Testis (tissue), 3 donors: ENCODE data around the gene NUB1. TPM values are rescaled to one million over a fixed set of nuclear protein-coding genes. Genes with fewer than 3 reads are reported as not detected.

Experiments
- DNase-seq: peaks from one replicate; pipeline ENCODE4 v3.0.0-alpha.2; 2019
- H3K27ac ChIP-seq, 2 donors: fragments of 200-600 bp; sonication (generic); one replicate each; pipeline ENCODE4 v1.5.1; 2019
- H3K27me3 ChIP-seq: fragments of 200-600 bp; sonication (generic); one replicate; pipeline ENCODE4 v1.5.1; 2019
- H3K36me3 ChIP-seq: fragments of 200-600 bp; sonication (generic); one replicate; pipeline ENCODE4 v1.5.1; 2017; ENCODE audit warnings: low read depth; ENCODE audit errors: missing control alignments
- H3K4me1 ChIP-seq: fragments of 200-600 bp; sonication (generic); one replicate; pipeline ENCODE4 v1.5.1; 2019
- H3K4me3 ChIP-seq, 2 donors: fragments of 200-600 bp; sonication (generic); one replicate each; pipeline ENCODE4 v1.5.1; 2017 to 2019
- H3K9me3 ChIP-seq: fragments of 200-600 bp; sonication (generic); one replicate; pipeline ENCODE4 v1.5.1; 2017
- POLR2A ChIP-seq: fragments of 450-650 bp; IDR thresholded peaks from one replicate; pipeline ENCODE4 v1.6.1; 2017; ENCODE audit warnings: antibody characterized with exemption, mild to moderate bottlenecking, moderate library complexity
- WGBS, 2 donors: methylation state at CpG; one replicate each; pipeline ENCODE4 v1.1.5; 2018; 5-methylcytosine and 5-hydroxymethylcytosine counted together
- intact Hi-C: fragments of 100-400 bp; cut with DNase I; formaldehyde crosslinking; loops from one replicate; pipeline ENCODE4 v1.15.1; 2023; ENCODE audit warnings: low total_unique reads
- polyA plus RNA-seq: library from polyadenylated mRNA; stranded (reverse); fragments of 350-450 nt; fragmentation: Illumina TruSeq; extraction: RNeasy Lipid Tissue Mini Kit (QIAGEN cat#74804); gene quantifications from one replicate; pipeline ENCODE4 v1.2.3, GENCODE V29; 2014; ENCODE audit warnings: low read depth, low replicate concordance; ENCODE audit not compliant: insufficient read depth
- total RNA-seq, 2 donors: library from RNA; depleted of rRNA; stranded (reverse); fragments of >200 nt; gene quantifications; one replicate each; pipeline ENCODE4 v1.2.3, GENCODE V29; 2016
- TF ChIP-seq, protein P1 (sequence below), 3 experiments: fragments of 450-650 bp in 2 of 3; fragments of 200-600 bp in 1 of 3; sonication (generic) in 1 of 3; IDR thresholded peaks; one replicate each; pipeline ENCODE4 v1.5.1; 2016 to 2019; ENCODE audit warnings: antibody characterized with exemption in 3 of 3, mild to moderate bottlenecking in 2 of 3, moderate library complexity in 1 of 3

NUB1 gene
- total and polyA plus RNA-seq, 3 donors from 2014 or later, result 57.9 to 140 (median 59.6) TPM

- Histone ChIP-seq H3K4me1 (peaks cover 14% of the 10 kb centered on the region), H3K36me3 (no peaks in the 10 kb centered on the region), H3K27me3 (no peaks in the 10 kb centered on the region), H3K27ac (no peak overlapping the region), H3K9me3 (no peaks in the 10 kb centered on the region), H3K4me3 (no peak overlapping the region)
- WGBS, 2 donors, result 80 to 81% methylated on average over 17 to 32 of the region's 32 CpGs
- TF ChIP-seq POLR2A, result no peak
- TF ChIP-seq, protein P1, sequence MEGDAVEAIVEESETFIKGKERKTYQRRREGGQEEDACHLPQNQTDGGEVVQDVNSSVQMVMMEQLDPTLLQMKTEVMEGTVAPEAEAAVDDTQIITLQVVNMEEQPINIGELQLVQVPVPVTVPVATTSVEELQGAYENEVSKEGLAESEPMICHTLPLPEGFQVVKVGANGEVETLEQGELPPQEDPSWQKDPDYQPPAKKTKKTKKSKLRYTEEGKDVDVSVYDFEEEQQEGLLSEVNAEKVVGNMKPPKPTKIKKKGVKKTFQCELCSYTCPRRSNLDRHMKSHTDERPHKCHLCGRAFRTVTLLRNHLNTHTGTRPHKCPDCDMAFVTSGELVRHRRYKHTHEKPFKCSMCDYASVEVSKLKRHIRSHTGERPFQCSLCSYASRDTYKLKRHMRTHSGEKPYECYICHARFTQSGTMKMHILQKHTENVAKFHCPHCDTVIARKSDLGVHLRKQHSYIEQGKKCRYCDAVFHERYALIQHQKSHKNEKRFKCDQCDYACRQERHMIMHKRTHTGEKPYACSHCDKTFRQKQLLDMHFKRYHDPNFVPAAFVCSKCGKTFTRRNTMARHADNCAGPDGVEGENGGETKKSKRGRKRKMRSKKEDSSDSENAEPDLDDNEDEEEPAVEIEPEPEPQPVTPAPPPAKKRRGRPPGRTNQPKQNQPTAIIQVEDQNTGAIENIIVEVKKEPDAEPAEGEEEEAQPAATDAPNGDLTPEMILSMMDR (IDR thresholded peaks at IDR 0.05), result no peak
- no peak for DNase-seq
- intact Hi-C loops, result no loop called here
Measured at GRCh38 chr7:151380199-151381097, 38.8 kb downstream of the NUB1 start.

GRCh38 chr7:151381098-151381347, 39.4 kb downstream of the NUB1 start:
- DNase-seq, result no peak
- H3K4me1 ChIP-seq, result peaks cover 14% of the 10 kb centered on the region
- no peak overlapping the region for H3K27ac ChIP-seq
- TF ChIP-seq, protein P1 (IDR thresholded peaks at IDR 0.05), result no peak
- TF ChIP-seq POLR2A, result no peak
- no peaks in the 10 kb centered on the region for H3K27me3 ChIP-seq
- H3K9me3 ChIP-seq, result no peaks in the 10 kb centered on the region
- WGBS, 2 donors, result 3 to 20% methylated on average over 7 of the region's 7 CpGs
- intact Hi-C loops, result no loop called here
- peak overlapping the region in 1 of 2 donors; percentile 43 for H3K4me3 ChIP-seq
- no peaks in the 10 kb centered on the region for H3K36me3 ChIP-seq

- TF ChIP-seq, protein P1 (IDR thresholded peaks at IDR 0.05), result no peak
- TF ChIP-seq POLR2A, result no peak
- H3K36me3 ChIP-seq, result no peaks in the 10 kb centered on the region
- no peaks in the 10 kb centered on the region for H3K9me3 ChIP-seq
- peak overlapping the region; percentile 18 to 43 for H3K4me3 ChIP-seq
- 5 to 21% methylated on average over 11 to 51 of the region's 83 CpGs for WGBS, 2 donors
- intact Hi-C loops, result no loop called here
- DNase-seq, result no peak
- H3K27ac ChIP-seq, result no peak overlapping the region
- H3K27me3 ChIP-seq, result no peaks in the 10 kb centered on the region
- H3K4me1 ChIP-seq, result peaks cover 14% of the 10 kb centered on the region
Measured at GRCh38 chr7:151381348-151382078, 39.9 kb downstream of the NUB1 start.

DNA sequence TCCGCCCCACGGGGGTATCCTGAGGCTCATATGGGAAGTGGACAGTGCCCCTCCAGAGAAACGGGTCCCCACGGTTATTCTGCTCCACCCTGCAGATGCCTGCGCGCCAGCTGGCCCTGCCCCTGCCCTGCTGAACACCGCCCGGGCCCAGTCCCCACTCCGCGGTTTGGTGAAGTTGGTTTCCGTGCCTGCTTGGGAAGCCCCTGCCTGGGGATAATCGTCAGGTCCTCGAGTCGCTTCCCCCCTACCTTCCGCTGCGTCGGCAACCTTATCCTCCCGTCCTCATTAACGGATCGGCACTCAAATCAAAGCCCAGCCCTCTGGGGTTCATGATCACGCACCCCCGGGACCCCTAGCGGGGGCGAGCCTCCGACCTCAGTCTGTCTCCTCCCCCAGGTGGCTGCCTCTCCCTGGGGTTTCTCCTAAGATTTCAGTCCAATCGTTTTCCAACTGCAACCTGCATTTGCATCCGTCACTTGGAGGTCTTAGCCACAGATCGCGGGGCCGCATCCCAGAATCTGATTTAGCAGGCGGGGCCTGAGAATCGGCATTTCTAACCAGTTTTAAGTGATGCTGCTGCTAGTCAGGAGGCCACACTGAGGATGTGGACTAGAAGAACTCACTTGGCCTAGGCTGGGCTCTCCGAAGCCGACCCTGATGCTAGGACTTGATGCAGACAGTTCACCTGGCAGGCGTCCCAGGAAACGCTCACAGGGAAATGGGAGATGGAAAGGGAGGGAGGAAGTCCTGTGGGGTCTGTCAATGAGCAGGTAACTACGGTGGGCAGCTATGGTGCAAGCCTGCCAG, 40.7 kb downstream of the NUB1 start:
- H3K27ac ChIP-seq, result no peak overlapping the region
- 32 to 42% methylated on average over 23 to 37 of the region's 37 CpGs for WGBS, 2 donors
- no peaks in the 10 kb centered on the region for H3K9me3 ChIP-seq
- no peaks in the 10 kb centered on the region for H3K36me3 ChIP-seq
- intact Hi-C loops, result no loop called here
- H3K27me3 ChIP-seq, result no peaks in the 10 kb centered on the region
- TF ChIP-seq, protein P1 (IDR thresholded peaks at IDR 0.05), result no peak
- no peak for TF ChIP-seq POLR2A
- peaks cover 19% of the 10 kb centered on the region for H3K4me1 ChIP-seq
- peak overlapping the region in 1 of 2 donors; percentile 43 for H3K4me3 ChIP-seq
- no peak for DNase-seq
